K562 (cell line): ENCODE results near the gene ATP13A1. TPM values are rescaled to one million over a fixed set of nuclear protein-coding genes. Genes with fewer than 3 reads are reported as not detected.
"Not testable (repeated sequence)": the region's sequence is repeated elsewhere in the genome, so short reads cannot be mapped to it uniquely, and the experiment has no call there.

ENCODE experiments used
- ATAC-seq: fragments of 200-7000 bp; cut with Tn5 transposase; 3 replicates; pipeline ENCODE4 v1.9.1; 2020; ENCODE audit warnings: moderate library complexity
- BruUV-seq: library from RNA; stranded (reverse); fragments of 400-500 nt; replicated peaks from 2 replicates; lab custom pipeline; 2021; lab: Mats Ljungman, UMichigan
- CTCF ChIA-PET: fragments of 300-600 bp; formaldehyde crosslinking; extraction: SDS; loops from one replicate; lab custom pipeline; 2021; ENCODE audit warnings: low intra/inter-chr PET ratio; lab: Yijun Ruan, JAX
- POLR2A ChIA-PET: fragments of 300-600, 350-650 bp; sonication (Branson Sonifier 250); formaldehyde crosslinking; extraction: SDS; loops from one replicate; lab custom pipeline; 2021; ENCODE audit warnings: antibody characterized with exemption, inconsistent platforms; lab: Yijun Ruan, JAX
- DNase-seq, 4 experiments: peaks; one replicate each; pipeline versions ENCODE4 v3.0.0 to v3.0.0-alpha.2; 2011 to 2018; ENCODE audit warnings: low spot score in 3 of 4, mixed read lengths in 3 of 4; ENCODE audit errors: extremely low read depth in 1 of 4
- FAIRE-seq: peaks from 2 replicates; lab custom pipeline; 2011; peaks lifted over from hg19 to GRCh38; lab: Jason Lieb, UNC
- H2AFZ ChIP-seq: 2 replicates; pipeline ENCODE4 v1.6.0; 2011; ENCODE audit warnings: low read depth, low read length, control low read depth, inconsistent platforms
- H3K27ac ChIP-seq: fragments of 200-600 bp; 3 replicates; pipeline ENCODE4 v1.8.0; 2011; ENCODE audit warnings: low read depth, mild to moderate bottlenecking, control low read depth, inconsistent platforms, low read length, moderate library complexity, mixed read lengths; ENCODE audit errors: extremely low read depth
- H3K27me3 ChIP-seq, 2 experiments: fragments of 300-600 bp in 1 of 2; 2 replicates in 1 of 2; 3 replicates in 1 of 2; pipeline versions ENCODE4 v1.6.0 to v1.8.0; 2011; ENCODE audit warnings: inconsistent platforms in 2 of 2, low read length in 2 of 2, mild to moderate bottlenecking in 1 of 2, mixed read lengths in 1 of 2, moderate library complexity in 1 of 2; ENCODE audit not compliant: control insufficient read depth in 2 of 2, insufficient read depth in 2 of 2
- H3K36me3 ChIP-seq: fragments of 300-600 bp; 3 replicates; pipeline ENCODE4 v1.8.0; 2011; ENCODE audit warnings: mild to moderate bottlenecking, low read length, inconsistent platforms; ENCODE audit not compliant: control insufficient read depth, insufficient read depth
- H3K4me1 ChIP-seq, 2 experiments: fragments of 200-600 bp in 1 of 2; replicated peaks in 1 of 2; 2 replicates in 1 of 2; 3 replicates in 1 of 2; pipeline versions ENCODE4 v1.5.1 to v1.8.0; 2011; ENCODE audit warnings: inconsistent platforms in 2 of 2, low read length in 2 of 2, mild to moderate bottlenecking in 1 of 2, mixed read lengths in 1 of 2, moderate library complexity in 1 of 2; ENCODE audit not compliant: control insufficient read depth in 2 of 2, insufficient read depth in 2 of 2
- H3K4me2 ChIP-seq: 2 replicates; pipeline ENCODE4 v1.6.1; 2011; ENCODE audit warnings: low read length, control low read depth, inconsistent platforms, mixed read lengths; ENCODE audit not compliant: insufficient read depth
- H3K4me3 ChIP-seq: fragments of 200-600 bp; sonication (generic), shearing (Covaris generic); 2 replicates; pipeline ENCODE4 v1.5.1; 2016; ENCODE audit warnings: control low read depth, inconsistent platforms
- H3K79me2 ChIP-seq: fragments of 200-600 bp; 3 replicates; pipeline ENCODE4 v1.8.0; 2011; ENCODE audit warnings: low read length, inconsistent platforms; ENCODE audit not compliant: control insufficient read depth, insufficient read depth
- H3K9ac ChIP-seq, 2 experiments: 2 replicates each; pipeline versions ENCODE4 v1.6.0 to v1.6.1; 2011; ENCODE audit warnings: low read depth in 2 of 2, low read length in 2 of 2, control low read depth in 1 of 2, inconsistent platforms in 1 of 2, mild to moderate bottlenecking in 1 of 2, mixed read lengths in 1 of 2; ENCODE audit not compliant: insufficient read depth in 1 of 2
- H3K9me1 ChIP-seq: one replicate; pipeline ENCODE4 v1.6.0; 2011; ENCODE audit warnings: inconsistent platforms, mild to moderate bottlenecking, low read length, moderate library complexity; ENCODE audit not compliant: control insufficient read depth, insufficient read depth
- H3K9me3 ChIP-seq: replicated peaks from 2 replicates; pipeline ENCODE4 v1.5.1; 2011; ENCODE audit warnings: low read depth, low read length, inconsistent platforms; ENCODE audit not compliant: control insufficient read depth, insufficient read depth
- H4K20me1 ChIP-seq: replicated peaks from 2 replicates; pipeline ENCODE4 v1.6.1; 2011; ENCODE audit warnings: low read length, inconsistent platforms, mixed read lengths; ENCODE audit not compliant: control insufficient read depth, insufficient read depth
- MCM3 ChIP-seq: fragments of 450-650 bp; IDR thresholded peaks from 2 replicates; pipeline ENCODE4 v1.6.1; 2016
- NR0B1 ChIP-seq: fragments of 450-650 bp; IDR thresholded peaks from one replicate; pipeline ENCODE4 v1.6.1; 2018; ENCODE audit warnings: mild to moderate bottlenecking, moderate library complexity; ENCODE audit not compliant: partially characterized antibody
- PML ChIP-seq: IDR thresholded peaks from 2 replicates; pipeline ENCODE4 v1.6.1; 2012; ENCODE audit warnings: low read length, inconsistent platforms
- ZNF121 ChIP-seq: sonication (generic); formaldehyde crosslinking; conservative IDR thresholded peaks from 2 replicates; pipeline ENCODE4 v1.8.0; 2022; ENCODE audit warnings: missing genetic modification reagents
- ZNF639 ChIP-seq, 2 experiments: fragments of 200-800 bp in 1 of 2; sonication (Bioruptor generic) in 1 of 2; sonication (generic) in 1 of 2; formaldehyde crosslinking in 1 of 2; IDR thresholded peaks in 1 of 2; conservative IDR thresholded peaks in 1 of 2; 2 replicates each; pipeline versions ENCODE4 v1.5.0 to v1.6.1; 2016 to 2020; ENCODE audit warnings: missing compliant biosample characterization in 1 of 2, missing genetic modification characterization in 1 of 2, missing genetic modification reagents in 1 of 2
- ZZZ3 ChIP-seq: fragments of 450-650 bp; IDR thresholded peaks from 2 replicates; pipeline ENCODE4 v1.6.1; 2016; ENCODE audit warnings: antibody characterized with exemption, mild to moderate bottlenecking, moderate library complexity
- WGBS: fragments of 100-300 bp; shearing (Covaris generic); methylation state at CpG from one replicate; pipeline ENCODE4 v1.1.6; 2016; ENCODE audit warnings: low coverage, mixed read lengths; ENCODE audit not compliant: insufficient coverage; ENCODE audit errors: missing lambda C conversion rate; 5-methylcytosine and 5-hydroxymethylcytosine counted together
- in situ Hi-C: fragments of 300-500 bp; cut with MboI; formaldehyde crosslinking; loops from 4 replicates; pipeline ENCODE4 v1.15.0; 2018; ENCODE audit warnings: inconsistent platforms, mixed read lengths
- intact Hi-C: fragments of 100-400 bp; cut with micrococcal nuclease; formaldehyde crosslinking; loops from 2 replicates; pipeline ENCODE4 v1.14.2; 2022
- polyA plus RNA-seq, 8 experiments: library from polyadenylated mRNA; depleted of rRNA in 4 of 8; stranded (reverse) in 5 of 8; unstranded in 3 of 8; fragments of >200 nt; fragmentation: Nextera tagmentation in 2 of 8; fragmentation: Illumina TruSeq in 1 of 8; extraction: Ambion mirVana in 2 of 8; extraction: Trizol in 1 of 8; gene quantifications; 2 replicates each; pipeline versions ENCODE4 v1.2.1 to v1.2.3, GENCODE V29; 2011 to 2014; ENCODE audit warnings: inconsistent platforms in 1 of 8, missing spikeins in 1 of 8
- total RNA-seq, 7 experiments: library from RNA; depleted of rRNA in 6 of 7; stranded (reverse); fragments of >200 nt in 6 of 7; fragmentation: Illumina TruSeq in 2 of 7; extraction: Trizol in 2 of 7; gene quantifications; 2 replicates each; pipeline versions ENCODE4 v1.2.1 to v1.2.3, GENCODE V29; 2011 to 2021; ENCODE audit warnings: low replicate concordance in 1 of 7

The ATP13A1 gene
- total and polyA plus RNA-seq, 9 of the 15 experiments (the other 6 are each of a cell fraction or from before 2014, with no cell fraction given): 0.90 to 83.8 (median 23.1) TPM

DNA sequence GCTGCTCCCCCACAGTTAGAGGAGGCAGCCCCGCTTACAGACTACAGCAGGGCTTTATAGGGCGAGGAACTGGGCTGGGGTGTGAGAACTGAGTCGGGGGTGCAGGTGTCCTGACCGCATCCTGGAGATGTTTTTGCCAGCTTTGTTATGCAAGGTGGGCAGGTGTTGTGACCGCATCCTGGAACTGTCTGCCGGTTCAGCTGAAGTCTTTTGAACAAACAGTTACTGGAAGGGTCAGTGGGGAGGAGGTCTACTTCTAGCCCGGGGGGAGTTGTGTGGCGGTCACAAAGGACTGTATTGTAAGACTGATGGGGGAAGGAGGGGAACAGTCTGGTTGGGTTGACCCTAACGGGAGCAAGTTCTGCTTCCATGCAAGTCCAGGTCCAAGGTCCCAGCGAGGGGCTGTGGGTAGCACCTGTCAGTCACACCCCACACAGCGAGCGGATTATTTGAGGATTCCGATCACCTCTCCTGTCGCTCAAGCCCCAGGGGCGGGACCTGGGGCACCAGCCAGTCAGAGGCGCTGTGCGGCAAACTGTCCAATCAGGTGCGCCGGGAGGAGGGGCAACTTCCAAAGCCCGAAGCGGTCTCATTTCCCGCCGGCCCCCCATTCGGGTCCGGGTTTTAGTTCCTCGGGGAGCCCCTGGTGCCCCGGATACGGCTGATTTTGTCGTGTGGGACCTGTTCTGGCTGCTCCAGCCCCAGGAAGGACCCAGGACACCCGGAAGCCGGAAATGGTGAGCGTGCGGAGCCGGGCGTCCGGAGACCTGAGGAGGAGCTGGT is 4.9 kb upstream of the ATP13A1 start, which contains the start of gene ZNF101 (continued):
- TF ChIP-seq ZZZ3 (no peak), ZNF639 (CRISPR knock-in tag; conservative IDR thresholded peaks at IDR 0.05 in 1 of 2, IDR thresholded peaks at IDR 0.05 in 1 of 2) (no peak; a peak in 1 of 4 replicates), MCM3 (no peak), NR0B1 (no peak), PML (0 out of 2 replicates have a peak, but pooled peaks have one; percentile 55)
- TF ChIP-seq, all 486 proteins: peak for 76

DNA sequence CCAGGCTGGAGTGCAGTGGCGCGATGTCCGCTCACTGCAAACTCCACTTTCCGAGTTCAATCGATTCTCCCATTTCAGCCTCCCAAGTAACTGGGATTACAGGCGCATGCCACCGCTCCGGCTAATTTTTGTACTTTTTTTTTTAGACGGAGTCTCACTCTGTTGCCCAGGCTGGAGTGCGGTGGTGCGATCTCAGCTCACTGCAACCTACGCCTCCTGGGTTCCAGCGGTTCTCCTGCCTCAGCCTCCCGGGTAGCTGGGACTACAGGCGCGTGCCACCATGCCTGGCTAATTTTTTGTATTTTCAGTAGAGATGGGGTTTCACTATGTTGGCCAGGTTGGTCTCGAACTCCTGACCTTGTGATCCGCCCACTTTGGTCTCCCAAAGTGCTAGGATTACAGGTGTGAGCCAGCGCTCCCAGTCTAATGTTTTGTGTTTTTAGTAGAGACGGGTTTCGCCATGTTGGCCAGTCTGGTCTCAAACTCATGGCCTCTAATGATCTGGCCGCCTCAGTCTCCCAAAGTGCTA is 2.0 kb upstream of the ATP13A1 start:
- H4K20me1 ChIP-seq, in situ Hi-C loops, H3K4me3 ChIP-seq, CTCF ChIA-PET, DNase-seq, H3K9me3 ChIP-seq, BruUV-seq, H3K9ac ChIP-seq, FAIRE-seq, ATAC-seq, H3K4me2 ChIP-seq, H3K27me3 ChIP-seq, H3K9me1 ChIP-seq, H2AFZ ChIP-seq, H3K27ac ChIP-seq: not testable (repeated sequence)
- WGBS: 92% methylated on average over 22 of the region's 22 CpGs
- TF ChIP-seq ZNF121: peak; percentile 74
- Histone ChIP-seq H3K79me2 (peaks cover 47% of the 10 kb centered on the region), H3K4me1 (peaks cover 15 to 55% of the 10 kb centered on the region in 2 experiments), H3K36me3 (peaks cover 15% of the 10 kb centered on the region)
- intact Hi-C loops: loop anchor here (5.0 to 10.0 kb wide), 2 partner anchors 69 to 202 kb away; partner anchors contain the start of genes ZNF14 and ZNF253
- POLR2A ChIA-PET: interaction anchor here (0.6 kb wide), 1 partner anchor 633 kb away, joined by 3 read pairs; no protein-coding TSS in a partner anchor
